WTC11 (cell line): ENCODE results near the gene ZNF107. TPM values are rescaled to one million over a fixed set of nuclear protein-coding genes. Genes with fewer than 3 reads are reported as not detected.

Experiments
- ATAC-seq: fragments of 200-7000 bp; cut with Tn5 transposase; 2 replicates; pipeline ENCODE4 v1.10.0; 2021; ENCODE audit warnings: mild to moderate bottlenecking, moderate library complexity
- CTCF ChIA-PET: fragments of 300-600 bp; sonication (Branson Sonifier 250); formaldehyde crosslinking; loops from one replicate; lab custom pipeline; 2021; ENCODE audit warnings: antibody characterized with exemption; lab: Charles Lee
- POLR2A ChIA-PET: fragments of 350-600 bp; sonication (Branson Sonifier 250); formaldehyde crosslinking; loops from one replicate; lab custom pipeline; 2021; ENCODE audit warnings: antibody characterized with exemption; lab: Charles Lee
- DNase-seq: peaks from one replicate; pipeline ENCODE4 v3.0.0; 2021; ENCODE audit warnings: low spot score
- H3K27ac Mint-ChIP-seq: 2 replicates; pipeline ENCODE4 v1.8.0; 2021; ENCODE audit warnings: mixed read lengths
- H3K27me3 Mint-ChIP-seq: 2 replicates; pipeline ENCODE4 v1.8.0; 2021; ENCODE audit warnings: low read depth, mild to moderate bottlenecking, moderate library complexity, mixed read lengths
- H3K36me3 Mint-ChIP-seq: 2 replicates; pipeline ENCODE4 v1.8.0; 2021; ENCODE audit warnings: mixed read lengths
- H3K4me1 Mint-ChIP-seq: 2 replicates; pipeline ENCODE4 v1.8.0; 2022; ENCODE audit warnings: mixed read lengths
- H3K4me3 Mint-ChIP-seq: 2 replicates; pipeline ENCODE4 v1.8.0; 2021; ENCODE audit warnings: mild to moderate bottlenecking, moderate library complexity, mixed read lengths
- H3K9me3 Mint-ChIP-seq: 2 replicates; pipeline ENCODE4 v1.8.0; 2021; ENCODE audit warnings: mixed read lengths
- AR ChIP-seq: fragments of 250-450 bp; sonication (Bioruptor Pico); IDR thresholded peaks from 2 replicates; pipeline ENCODE4 v1.9.0; 2021; ENCODE audit warnings: mild to moderate bottlenecking
- ATF1 ChIP-seq: sonication (generic); formaldehyde crosslinking; IDR thresholded peaks from 2 replicates; pipeline ENCODE4 v1.8.1; 2023; ENCODE audit warnings: mild to moderate bottlenecking, moderate library complexity, missing genetic modification reagents
- CBFB ChIP-seq: sonication (generic); formaldehyde crosslinking; IDR thresholded peaks from 2 replicates; pipeline ENCODE4 v1.8.1; 2022; ENCODE audit warnings: mild to moderate bottlenecking, low read depth, missing genetic modification reagents
- CREB1 ChIP-seq: sonication (generic); formaldehyde crosslinking; IDR thresholded peaks from 2 replicates; pipeline ENCODE4 v1.8.0; 2023; ENCODE audit warnings: mild to moderate bottlenecking, missing genetic modification reagents
- CREM ChIP-seq: sonication (generic); formaldehyde crosslinking; IDR thresholded peaks from 2 replicates; pipeline ENCODE4 v1.8.1; 2022; ENCODE audit warnings: mild to moderate bottlenecking, missing genetic modification reagents, moderate library complexity
- E2F4 ChIP-seq: sonication (generic); formaldehyde crosslinking; IDR thresholded peaks from 2 replicates; pipeline ENCODE4 v1.8.1; 2022; ENCODE audit warnings: low read depth, mild to moderate bottlenecking, moderate library complexity, missing genetic modification reagents, borderline replicate concordance
- EMX1 ChIP-seq: fragments of 250-450 bp; sonication (Bioruptor Pico); IDR thresholded peaks from 2 replicates; pipeline ENCODE4 v1.8.0; 2021; ENCODE audit warnings: mild to moderate bottlenecking
- GTF2I ChIP-seq: fragments of 250-450 bp; sonication (Bioruptor Pico); conservative IDR thresholded peaks from 2 replicates; pipeline ENCODE4 v1.4.0; 2021; ENCODE audit warnings: mild to moderate bottlenecking
- HMGA2 ChIP-seq: fragments of 250-450 bp; sonication (Bioruptor Pico); IDR thresholded peaks from 2 replicates; pipeline ENCODE4 v1.4.0; 2021; ENCODE audit warnings: mild to moderate bottlenecking, moderate library complexity
- JAZF1 ChIP-seq: fragments of 250-450 bp; sonication (Bioruptor Pico); IDR thresholded peaks from 2 replicates; pipeline ENCODE4 v1.9.0; 2021; ENCODE audit warnings: moderate library complexity, mild to moderate bottlenecking, inconsistent platforms
- MXD4 ChIP-seq: fragments of 250-450 bp; sonication (Bioruptor Pico); IDR thresholded peaks from 2 replicates; pipeline ENCODE4 v1.8.0; 2021; ENCODE audit warnings: mild to moderate bottlenecking, moderate library complexity, borderline replicate concordance
- NFATC4 ChIP-seq: fragments of 250-450 bp; sonication (Bioruptor Pico); IDR thresholded peaks from 2 replicates; pipeline ENCODE4 v1.9.0; 2021; ENCODE audit warnings: mild to moderate bottlenecking
- NFYB ChIP-seq: sonication (generic); formaldehyde crosslinking; conservative IDR thresholded peaks from 2 replicates; pipeline ENCODE4 v1.8.0; 2022; ENCODE audit warnings: low read depth, missing genetic modification reagents
- TCF7 ChIP-seq: sonication (generic); formaldehyde crosslinking; IDR thresholded peaks from 2 replicates; pipeline ENCODE4 v1.8.0; 2022; ENCODE audit warnings: mild to moderate bottlenecking, low read depth, missing genetic modification reagents, moderate library complexity
- ZBTB21 ChIP-seq: sonication (generic); formaldehyde crosslinking; IDR thresholded peaks from 2 replicates; pipeline ENCODE4 v1.8.1; 2023; ENCODE audit warnings: mild to moderate bottlenecking, missing genetic modification reagents, borderline replicate concordance
- ZBTB43 ChIP-seq: sonication (generic); formaldehyde crosslinking; IDR thresholded peaks from 2 replicates; pipeline ENCODE4 v1.8.1; 2023; ENCODE audit warnings: mild to moderate bottlenecking, missing genetic modification reagents
- ZNF121 ChIP-seq: sonication (generic); formaldehyde crosslinking; IDR thresholded peaks from 2 replicates; pipeline ENCODE4 v1.8.0; 2023; ENCODE audit warnings: missing genetic modification reagents
- ZNF263 ChIP-seq: sonication (generic); formaldehyde crosslinking; IDR thresholded peaks from 2 replicates; pipeline ENCODE4 v1.8.1; 2022; ENCODE audit warnings: low read depth, mild to moderate bottlenecking, moderate library complexity, missing genetic modification reagents
- ZNF317 ChIP-seq: sonication (generic); formaldehyde crosslinking; IDR thresholded peaks from 2 replicates; pipeline ENCODE4 v1.8.1; 2023; ENCODE audit warnings: low read depth, mild to moderate bottlenecking, moderate library complexity, missing genetic modification reagents, borderline replicate concordance
- ZNF396 ChIP-seq: fragments of 250-450 bp; sonication (Bioruptor Pico); IDR thresholded peaks from 2 replicates; pipeline ENCODE4 v1.8.0; 2021; ENCODE audit warnings: mild to moderate bottlenecking, moderate library complexity, borderline replicate concordance
- ZNF532 ChIP-seq: fragments of 250-450 bp; sonication (Bioruptor Pico); IDR thresholded peaks from 2 replicates; pipeline ENCODE4 v1.9.0; 2021; ENCODE audit warnings: mild to moderate bottlenecking, borderline replicate concordance
- ZSCAN18 ChIP-seq: fragments of 250-450 bp; sonication (Bioruptor Pico); IDR thresholded peaks from 2 replicates; pipeline ENCODE4 v2.1.2; 2022; ENCODE audit warnings: mild to moderate bottlenecking, moderate library complexity
- total RNA-seq: library from RNA; stranded (reverse); gene quantifications from 3 replicates; pipeline ENCODE4 v1.2.3, GENCODE V29; 2021

The ZNF107 gene
- total RNA-seq, 1 experiment from 2014 or later: 14.7 TPM

- no peaks in the 10 kb centered on the region for H3K4me1 Mint-ChIP-seq
- H3K36me3 Mint-ChIP-seq: peaks cover 21% of the 10 kb centered on the region
- TF ChIP-seq ZNF532 (CRISPR knock-in tag) (no peak), ZNF317 (CRISPR knock-in tag) (no peak), ZNF121 (CRISPR knock-in tag) (no peak), ZNF396 (CRISPR knock-in tag) (no peak), JAZF1 (CRISPR knock-in tag) (no peak), E2F4 (no peak), ZBTB21 (CRISPR knock-in tag) (no peak)
- ChIA-PET POLR2A (no interaction called here), CTCF (no interaction called here)
- H3K9me3 Mint-ChIP-seq: peaks cover 30% of the 10 kb centered on the region
- H3K4me3 Mint-ChIP-seq: no peak overlapping the region
- no peak overlapping the region for H3K27ac Mint-ChIP-seq
- ATAC-seq (no peak), DNase-seq (no peak)
- no peaks in the 10 kb centered on the region; the same call in 1 of the 2 replicates for H3K27me3 Mint-ChIP-seq
Observed at GRCh38 chr7:64686493-64687184, 20.7 kb downstream of the ZNF107 start.

GRCh38 chr7:64687249-64687648, 21.3 kb downstream of the ZNF107 start:
- Mint-ChIP-seq H3K4me3 (no peak overlapping the region), H3K4me1 (no peaks in the 10 kb centered on the region), H3K27me3 (no peaks in the 10 kb centered on the region; the same call in 1 of the 2 replicates), H3K9me3 (peaks cover 35% of the 10 kb centered on the region), H3K27ac (no peak overlapping the region), H3K36me3 (peaks cover 27% of the 10 kb centered on the region)
- TF ChIP-seq JAZF1 (CRISPR knock-in tag) (no peak), CBFB (CRISPR knock-in tag) (no peak), ATF1 (CRISPR knock-in tag) (no peak), CREM (no peak)
- CTCF ChIA-PET: no interaction called here
- DNase-seq (no peak), ATAC-seq (no peak)
- POLR2A ChIA-PET: no interaction called here

- no peak for DNase-seq
- Mint-ChIP-seq H3K27me3 (no peaks in the 10 kb centered on the region; the same call in 1 of the 2 replicates), H3K9me3 (peaks cover 40% of the 10 kb centered on the region), H3K4me1 (no peaks in the 10 kb centered on the region), H3K27ac (no peak overlapping the region), H3K36me3 (peaks cover 38% of the 10 kb centered on the region), H3K4me3 (no peak overlapping the region)
- POLR2A ChIA-PET: no interaction called here
- ATAC-seq: no peak
- CTCF ChIA-PET: interaction anchor here (1.3 kb wide), 1 partner anchor 199 kb away, joined by 3 read pairs; no protein-coding TSS in a partner anchor
- no peak for TF ChIP-seq GTF2I (CRISPR knock-in tag)
- TF ChIP-seq AR: no peak
- TF ChIP-seq ZSCAN18 (CRISPR knock-in tag): no peak
- TF ChIP-seq ZNF263 (CRISPR knock-in tag): no peak
- no peak for TF ChIP-seq HMGA2 (CRISPR knock-in tag)
- no peak for TF ChIP-seq EMX1
- no peak for TF ChIP-seq NFATC4 (CRISPR knock-in tag)
- TF ChIP-seq NFYB (CRISPR knock-in tag): no peak
- TF ChIP-seq ATF1 (CRISPR knock-in tag): no peak
- no peak for TF ChIP-seq TCF7 (CRISPR knock-in tag)
- no peak for TF ChIP-seq ZBTB43 (CRISPR knock-in tag)
- no peak for TF ChIP-seq CREB1 (CRISPR knock-in tag)
- TF ChIP-seq MXD4 (CRISPR knock-in tag): no peak
Observed at GRCh38 chr7:64688988-64689387, 23.1 kb downstream of the ZNF107 start.
